ENCODE measurements around the gene NPFFR1. TPM values are rescaled to one million over a fixed set of nuclear protein-coding genes. Genes with fewer than 3 reads are reported as not detected.
A peak's percentile ranks its signal among the peaks of the same experiment; 100 is the strongest.
"Not testable (repeated sequence)": the region's sequence is repeated elsewhere in the genome, so short reads cannot be mapped to it uniquely, and the experiment has no call there.

Gene NPFFR1
- total and polyA plus RNA-seq, 3 donors from 2014 or later = 2.6 to 6.6 (median 2.8) TPM

DNA sequence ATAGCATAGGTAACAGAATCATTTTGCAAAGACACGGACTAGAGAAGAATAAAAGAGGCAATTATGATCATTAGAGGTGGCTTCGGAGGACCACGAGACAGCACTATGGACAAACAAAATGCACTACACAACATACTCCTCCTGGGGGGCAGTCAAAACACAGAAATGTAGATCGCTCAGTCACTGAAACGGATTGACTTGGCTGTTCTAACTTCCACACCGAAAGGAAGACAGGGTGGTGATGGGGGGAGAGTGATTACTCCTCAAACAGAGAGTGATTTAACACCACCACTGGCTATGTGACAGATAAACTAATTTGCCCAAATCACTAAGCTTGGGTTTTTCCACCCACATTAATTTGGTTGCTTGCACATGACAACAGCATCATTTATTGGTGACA lies 36.4 kb downstream of the NPFFR1 start:
- Histone ChIP-seq H3K4me3 (no peak overlapping the region), H3K36me3 (ENCODE audit: low read depth, missing control alignments) (no peaks in the 10 kb centered on the region), H3K4me1 (no peaks in the 10 kb centered on the region), H3K9me3 (no peaks in the 10 kb centered on the region), H3K27ac (no peak overlapping the region), H3K27me3 (no peaks in the 10 kb centered on the region)
- intact Hi-C loops (cut with DNase I; ENCODE audit: low total_unique reads) = no loop called here
- TF ChIP-seq POLR2A (IDR thresholded peaks at IDR 0.05) = no peak
- TF ChIP-seq, protein P1, sequence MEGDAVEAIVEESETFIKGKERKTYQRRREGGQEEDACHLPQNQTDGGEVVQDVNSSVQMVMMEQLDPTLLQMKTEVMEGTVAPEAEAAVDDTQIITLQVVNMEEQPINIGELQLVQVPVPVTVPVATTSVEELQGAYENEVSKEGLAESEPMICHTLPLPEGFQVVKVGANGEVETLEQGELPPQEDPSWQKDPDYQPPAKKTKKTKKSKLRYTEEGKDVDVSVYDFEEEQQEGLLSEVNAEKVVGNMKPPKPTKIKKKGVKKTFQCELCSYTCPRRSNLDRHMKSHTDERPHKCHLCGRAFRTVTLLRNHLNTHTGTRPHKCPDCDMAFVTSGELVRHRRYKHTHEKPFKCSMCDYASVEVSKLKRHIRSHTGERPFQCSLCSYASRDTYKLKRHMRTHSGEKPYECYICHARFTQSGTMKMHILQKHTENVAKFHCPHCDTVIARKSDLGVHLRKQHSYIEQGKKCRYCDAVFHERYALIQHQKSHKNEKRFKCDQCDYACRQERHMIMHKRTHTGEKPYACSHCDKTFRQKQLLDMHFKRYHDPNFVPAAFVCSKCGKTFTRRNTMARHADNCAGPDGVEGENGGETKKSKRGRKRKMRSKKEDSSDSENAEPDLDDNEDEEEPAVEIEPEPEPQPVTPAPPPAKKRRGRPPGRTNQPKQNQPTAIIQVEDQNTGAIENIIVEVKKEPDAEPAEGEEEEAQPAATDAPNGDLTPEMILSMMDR (IDR thresholded peaks at IDR 0.05) = no peak
- 81 to 83% methylated on average over 6 of the region's 6 CpGs for WGBS, 2 donors
- no peak for DNase-seq

DNA sequence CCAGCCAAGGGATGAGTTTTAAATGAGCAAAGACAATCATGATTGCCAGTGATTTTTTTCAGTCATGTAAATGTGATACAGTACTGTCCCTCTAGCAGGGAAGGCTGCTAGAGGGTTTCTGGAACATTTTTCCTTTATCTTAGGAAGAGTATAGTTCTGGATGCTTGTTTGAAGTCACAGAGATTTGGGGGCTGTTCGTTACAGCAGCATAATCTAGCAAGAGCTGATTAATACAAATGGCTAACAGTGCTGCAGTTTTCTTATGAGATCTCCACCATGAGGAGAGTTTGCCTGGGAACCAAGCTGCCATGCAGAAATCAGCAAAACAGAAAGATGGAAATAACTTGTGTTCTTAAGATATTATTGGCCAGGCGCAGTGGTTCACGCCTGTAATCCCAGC lies 42.7 kb downstream of the NPFFR1 start:
- intact Hi-C loops (cut with DNase I; ENCODE audit: low total_unique reads) = no loop called here
- DNase-seq = no peak
- Histone ChIP-seq H3K9me3 (no peaks in the 10 kb centered on the region), H3K4me3 (no peak overlapping the region), H3K4me1 (no peaks in the 10 kb centered on the region), H3K27me3 (no peaks in the 10 kb centered on the region), H3K27ac (no peak overlapping the region), H3K36me3 (ENCODE audit: low read depth, missing control alignments) (no peaks in the 10 kb centered on the region)
- no peak for TF ChIP-seq POLR2A (IDR thresholded peaks at IDR 0.05)
- TF ChIP-seq, protein P1 (IDR thresholded peaks at IDR 0.05) = no peak
- 89 to 96% methylated on average over 3 of the region's 3 CpGs for WGBS, 2 donors

DNA sequence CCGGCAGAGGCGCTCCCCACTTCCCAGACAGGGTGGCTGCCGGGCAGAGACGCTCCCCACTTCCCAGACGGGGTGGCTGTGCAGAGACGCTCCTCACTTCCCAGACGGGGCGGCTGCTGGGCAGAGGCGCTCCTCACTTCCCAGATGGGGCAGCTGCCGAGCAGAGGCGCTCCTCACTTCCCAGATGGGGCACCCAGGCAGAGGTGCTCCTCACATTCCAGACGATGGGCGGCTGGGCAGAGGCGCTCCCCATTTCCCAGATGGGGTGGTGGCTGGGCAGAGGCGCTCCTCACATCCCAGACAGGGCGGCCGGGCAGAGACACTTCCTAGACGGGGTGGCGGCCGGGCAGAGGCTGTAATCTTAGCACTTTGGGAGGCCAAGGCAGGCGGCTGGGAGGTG lies 43.8 kb downstream of the NPFFR1 start:
- DNase-seq; intact Hi-C loops (cut with DNase I; ENCODE audit: low total_unique reads); H3K27ac ChIP-seq; H3K9me3 ChIP-seq; H3K4me3 ChIP-seq; H3K4me1 ChIP-seq; H3K36me3 ChIP-seq (ENCODE audit: low read depth, missing control alignments); H3K27me3 ChIP-seq: not testable (repeated sequence)
- WGBS, 2 donors = 85 to 95% methylated on average over 5 to 18 of the region's 21 CpGs

DNA sequence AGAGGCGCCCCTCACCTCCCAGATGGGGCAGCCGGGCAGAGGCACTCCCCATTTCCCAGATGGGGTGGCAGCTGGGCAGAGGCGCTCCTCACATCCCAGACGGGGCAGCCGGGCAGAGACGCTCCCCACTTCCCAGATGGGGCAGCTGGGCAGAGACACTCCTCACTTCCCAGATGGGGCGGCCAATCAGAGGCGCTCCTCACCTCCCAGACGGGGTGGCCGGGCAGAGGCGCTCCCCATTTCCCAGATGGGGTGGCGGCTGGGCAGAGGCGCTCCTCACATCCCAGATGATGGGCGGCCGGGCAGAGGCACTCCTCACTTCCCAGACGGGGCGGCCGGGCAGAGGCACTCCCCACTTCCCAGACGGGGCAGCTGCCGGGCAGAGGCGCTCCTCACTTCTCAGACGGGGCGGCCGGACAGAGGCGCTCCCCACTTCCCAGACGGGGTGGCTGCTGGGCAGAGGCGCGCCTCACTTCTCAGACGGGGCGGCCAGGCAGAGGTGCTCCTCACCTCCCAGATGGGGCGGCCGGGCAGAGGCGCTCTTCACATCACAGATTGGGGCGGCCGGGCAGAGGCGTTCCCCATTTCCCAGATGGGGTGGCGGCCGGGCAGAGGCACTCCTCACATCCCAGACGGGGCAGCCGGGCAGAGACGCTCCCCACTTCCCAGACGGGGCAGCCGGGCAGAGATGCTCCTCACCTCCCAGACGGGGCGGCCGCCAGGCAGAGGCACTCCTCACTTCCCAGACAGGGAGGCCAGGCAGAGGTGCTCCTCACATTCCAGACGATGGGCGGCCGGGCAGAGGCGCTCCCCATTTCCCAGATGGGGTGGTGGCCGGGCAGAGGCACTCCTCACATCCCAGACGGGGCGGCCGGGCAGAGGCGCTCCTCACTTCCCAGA lies 44.5 kb downstream of the NPFFR1 start:
- H3K36me3 ChIP-seq (ENCODE audit: low read depth, missing control alignments); H3K9me3 ChIP-seq; intact Hi-C loops (cut with DNase I; ENCODE audit: low total_unique reads); H3K27ac ChIP-seq; H3K4me3 ChIP-seq; DNase-seq; H3K27me3 ChIP-seq; H3K4me1 ChIP-seq: not testable (repeated sequence)
- WGBS, 2 donors = 88 to 96% methylated on average over 20 to 47 of the region's 55 CpGs

DNA sequence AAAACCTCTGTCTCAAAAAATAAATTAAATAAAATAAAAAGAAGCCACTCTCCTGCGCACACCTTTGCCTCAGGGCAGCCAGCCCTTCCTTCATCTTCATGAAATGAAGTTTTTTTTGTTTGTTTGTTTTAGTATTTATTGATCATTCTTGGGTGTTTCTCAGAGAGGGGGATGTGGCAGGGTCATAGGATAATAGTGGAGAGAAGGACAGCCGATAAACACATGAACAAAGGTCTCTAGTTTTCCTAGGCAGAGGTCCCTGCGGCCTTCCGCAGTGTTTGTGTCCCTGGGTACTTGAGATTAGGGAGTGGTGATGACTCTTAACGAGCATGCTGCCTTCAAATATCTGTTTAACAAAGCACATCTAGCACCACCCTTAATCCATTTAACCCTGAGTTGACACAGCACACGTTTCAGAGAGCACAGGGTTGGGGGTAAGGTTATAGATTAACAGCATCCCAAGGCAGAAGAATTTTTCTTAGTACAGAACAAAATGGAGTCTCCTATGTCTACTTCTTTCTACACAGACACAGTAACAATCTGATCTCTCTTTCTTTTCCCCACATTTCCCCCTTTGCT lies 45.8 kb downstream of the NPFFR1 start:
- H3K27me3 ChIP-seq; intact Hi-C loops (cut with DNase I; ENCODE audit: low total_unique reads); H3K36me3 ChIP-seq (ENCODE audit: low read depth, missing control alignments); H3K9me3 ChIP-seq; H3K4me1 ChIP-seq; H3K4me3 ChIP-seq; H3K27ac ChIP-seq; DNase-seq: not testable (repeated sequence)
- WGBS, 2 donors = 65 to 77% methylated on average over 6 of the region's 6 CpGs

DNA sequence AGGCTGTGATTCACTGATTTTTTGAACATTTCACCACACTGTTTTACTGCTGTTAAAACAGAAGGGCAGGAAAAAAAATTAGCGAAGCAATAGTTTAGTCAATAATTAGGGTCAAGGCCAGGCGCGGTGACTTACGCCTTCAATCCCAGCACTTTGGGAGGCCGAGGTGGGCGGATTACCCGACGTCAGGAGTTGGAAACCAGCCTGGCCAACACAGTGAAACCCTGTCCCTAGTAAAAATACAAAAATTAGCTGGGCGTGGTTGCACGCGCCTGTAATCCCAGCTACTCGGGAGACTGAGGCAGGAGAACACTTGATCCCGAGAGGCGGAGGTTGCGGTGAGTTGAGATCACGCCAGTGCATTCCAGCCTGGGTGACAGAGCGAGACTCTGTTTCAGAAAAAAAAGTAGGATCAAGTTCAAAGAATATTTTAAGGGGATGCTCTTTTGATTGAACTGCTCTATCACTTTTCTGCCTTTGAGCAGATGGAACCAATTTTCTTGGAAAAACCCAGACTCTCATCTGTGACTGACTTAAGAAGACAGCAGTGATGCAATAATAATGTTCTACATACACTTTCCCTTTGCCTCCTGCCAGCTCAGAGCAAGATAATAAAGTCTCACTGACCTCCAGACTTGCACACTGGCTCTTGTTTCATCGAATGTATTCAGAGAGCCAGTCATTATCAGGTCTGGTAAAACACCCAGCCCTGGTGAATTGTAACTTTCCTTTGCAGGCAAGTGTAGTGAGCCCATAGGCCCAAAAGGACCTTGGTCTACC lies 48.9 kb downstream of the NPFFR1 start:
- WGBS, 2 donors = 53 to 61% methylated on average over 18 of the region's 18 CpGs
- H3K4me3 ChIP-seq = no peak overlapping the region
- no peaks in the 10 kb centered on the region for H3K9me3 ChIP-seq
- no peaks in the 10 kb centered on the region for H3K27me3 ChIP-seq
- intact Hi-C loops (cut with DNase I; ENCODE audit: low total_unique reads) = no loop called here
- H3K27ac ChIP-seq = peak overlapping the region; percentile 69 to 75
- peaks cover 14% of the 10 kb centered on the region for H3K4me1 ChIP-seq
- no peaks in the 10 kb centered on the region for H3K36me3 ChIP-seq (ENCODE audit: low read depth, missing control alignments)
- peak; percentile 71 for DNase-seq
- TF ChIP-seq POLR2A (IDR thresholded peaks at IDR 0.05) = no peak
- TF ChIP-seq, protein P1 (IDR thresholded peaks at IDR 0.05) = no peak
